GM18507 (cell line): Measurements from ENCODE around the gene DYNC2LI1.

Experiments
- DNase-seq: peaks from one replicate; pipeline ENCODE4 v3.0.0; 2011; ENCODE audit warnings: low read depth; ENCODE audit not compliant: insufficient read length; ENCODE audit errors: extremely low spot score
- FAIRE-seq: peaks from 2 replicates; lab custom pipeline; 2011; peaks lifted over from hg19 to GRCh38; lab: Jason Lieb, UNC

DYNC2LI1 gene

GRCh38 chr2:43839776-43840564, 66.1 kb downstream of the DYNC2LI1 start:
- no peak for FAIRE-seq
- no peak for DNase-seq

GRCh38 chr2:43840965-43841364, 67.1 kb downstream of the DYNC2LI1 start:
- FAIRE-seq, result no peak
- no peak for DNase-seq

- DNase-seq (no peak), FAIRE-seq (no peak)
Measured at GRCh38 chr2:43841949-43842865, 68.4 kb downstream of the DYNC2LI1 start.

GRCh38 chr2:43842866-43843226, 69.0 kb downstream of the DYNC2LI1 start:
- FAIRE-seq (no peak), DNase-seq (no peak)

GRCh38 chr2:43845181-43845580, 71.3 kb downstream of the DYNC2LI1 start:
- DNase-seq (no peak), FAIRE-seq (no peak)

GRCh38 chr2:43846140-43846793, 72.4 kb downstream of the DYNC2LI1 start:
- no peak for FAIRE-seq

GRCh38 chr2:43848214-43848613, 74.4 kb downstream of the DYNC2LI1 start:
- FAIRE-seq (no peak), DNase-seq (no peak)

More at GRCh38 chr2:43846140-43846793, 72.4 kb downstream of the DYNC2LI1 start:
- DNase-seq, result no peak

- no peak for DNase-seq
- no peak for FAIRE-seq
Measured at GRCh38 chr2:43851011-43851980, 77.5 kb downstream of the DYNC2LI1 start.

GRCh38 chr2:43852196-43852730, 78.4 kb downstream of the DYNC2LI1 start:
- no peak for DNase-seq
- no peak for FAIRE-seq

- FAIRE-seq (no peak), DNase-seq (no peak)
Measured at GRCh38 chr2:43853141-43854081, 79.6 kb downstream of the DYNC2LI1 start.

GRCh38 chr2:43854671-43855070, 80.8 kb downstream of the DYNC2LI1 start:
- DNase-seq, result no peak
- FAIRE-seq, result no peak

- DNase-seq (no peak), FAIRE-seq (no peak)
Measured at GRCh38 chr2:43855292-43855691, 81.5 kb downstream of the DYNC2LI1 start.
